ENCODE data around the gene CALML5. TPM values are rescaled to one million over a fixed set of nuclear protein-coding genes. Genes with fewer than 3 reads are reported as not detected.
A peak's percentile ranks its signal among the peaks of the same experiment; 100 is the strongest.

Gene CALML5
- total RNA-seq, 1 donor from 2014 or later, result not detected

DNA sequence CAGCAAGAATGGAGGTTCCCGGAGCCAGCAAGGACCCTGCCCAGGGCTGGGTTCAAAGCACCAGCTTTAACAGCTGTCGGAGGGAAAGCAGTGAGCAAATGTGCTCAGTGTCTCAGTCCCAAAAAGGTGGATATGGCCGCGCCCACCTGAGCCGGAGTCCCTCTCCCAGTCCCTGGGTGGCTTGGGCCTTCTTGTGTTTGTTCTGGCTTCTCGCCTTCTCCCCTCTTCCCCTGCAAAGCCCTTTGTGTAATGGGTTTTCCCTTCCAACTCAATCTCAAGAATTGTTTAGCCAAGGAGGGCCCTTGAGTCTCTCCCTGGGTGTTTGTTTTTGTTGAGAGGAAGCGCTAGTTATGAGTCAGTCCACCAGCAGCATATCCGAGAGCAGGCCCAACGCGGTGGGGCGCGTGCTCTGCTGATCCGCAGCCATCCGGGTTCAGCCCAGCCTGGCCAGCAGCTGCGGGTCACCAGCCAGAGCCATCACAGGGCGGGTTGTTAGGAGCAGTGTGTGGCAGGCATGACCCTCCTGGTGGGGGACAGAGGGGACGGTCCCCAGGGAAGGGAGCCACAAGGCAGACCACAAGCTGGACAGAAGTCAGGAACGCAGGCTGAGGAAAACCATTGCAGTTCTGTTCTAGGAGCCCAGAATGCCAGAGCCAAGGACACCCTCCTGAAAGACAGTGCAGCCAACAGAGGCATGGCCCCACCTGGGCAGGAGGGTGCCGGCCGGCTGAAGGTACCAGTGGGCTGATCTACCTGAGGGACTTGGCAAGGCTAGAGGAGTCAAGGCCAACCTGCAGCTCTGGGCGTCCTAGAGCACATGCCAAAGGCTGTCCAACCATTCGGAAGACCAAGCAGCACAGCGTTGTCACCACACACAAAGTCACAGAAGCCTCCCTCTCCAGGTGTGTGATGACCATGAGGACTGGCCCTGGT, 46.7 kb upstream of the CALML5 start:
- H3K27me3 Mint-ChIP-seq (ENCODE audit: unreplicated experiment), result no peaks in the 10 kb centered on the region
- TF ChIP-seq, protein P1, sequence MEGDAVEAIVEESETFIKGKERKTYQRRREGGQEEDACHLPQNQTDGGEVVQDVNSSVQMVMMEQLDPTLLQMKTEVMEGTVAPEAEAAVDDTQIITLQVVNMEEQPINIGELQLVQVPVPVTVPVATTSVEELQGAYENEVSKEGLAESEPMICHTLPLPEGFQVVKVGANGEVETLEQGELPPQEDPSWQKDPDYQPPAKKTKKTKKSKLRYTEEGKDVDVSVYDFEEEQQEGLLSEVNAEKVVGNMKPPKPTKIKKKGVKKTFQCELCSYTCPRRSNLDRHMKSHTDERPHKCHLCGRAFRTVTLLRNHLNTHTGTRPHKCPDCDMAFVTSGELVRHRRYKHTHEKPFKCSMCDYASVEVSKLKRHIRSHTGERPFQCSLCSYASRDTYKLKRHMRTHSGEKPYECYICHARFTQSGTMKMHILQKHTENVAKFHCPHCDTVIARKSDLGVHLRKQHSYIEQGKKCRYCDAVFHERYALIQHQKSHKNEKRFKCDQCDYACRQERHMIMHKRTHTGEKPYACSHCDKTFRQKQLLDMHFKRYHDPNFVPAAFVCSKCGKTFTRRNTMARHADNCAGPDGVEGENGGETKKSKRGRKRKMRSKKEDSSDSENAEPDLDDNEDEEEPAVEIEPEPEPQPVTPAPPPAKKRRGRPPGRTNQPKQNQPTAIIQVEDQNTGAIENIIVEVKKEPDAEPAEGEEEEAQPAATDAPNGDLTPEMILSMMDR (IDR thresholded peaks at IDR 0.05), result no peak
- H3K36me3 Mint-ChIP-seq (ENCODE audit: unreplicated experiment), result peaks cover 2% of the 10 kb centered on the region
- H3K9me3 Mint-ChIP-seq (ENCODE audit: unreplicated experiment), result peaks cover 10% of the 10 kb centered on the region
- H3K27ac Mint-ChIP-seq (ENCODE audit: unreplicated experiment), result peak overlapping the region; percentile 67
- peaks cover 10% of the 10 kb centered on the region for H3K4me1 Mint-ChIP-seq (ENCODE audit: unreplicated experiment)
- DNase-seq (ENCODE audit: extremely low spot score, unreplicated experiment), result no peak
- H3K4me3 Mint-ChIP-seq (ENCODE audit: unreplicated experiment), result no peak overlapping the region

DNA sequence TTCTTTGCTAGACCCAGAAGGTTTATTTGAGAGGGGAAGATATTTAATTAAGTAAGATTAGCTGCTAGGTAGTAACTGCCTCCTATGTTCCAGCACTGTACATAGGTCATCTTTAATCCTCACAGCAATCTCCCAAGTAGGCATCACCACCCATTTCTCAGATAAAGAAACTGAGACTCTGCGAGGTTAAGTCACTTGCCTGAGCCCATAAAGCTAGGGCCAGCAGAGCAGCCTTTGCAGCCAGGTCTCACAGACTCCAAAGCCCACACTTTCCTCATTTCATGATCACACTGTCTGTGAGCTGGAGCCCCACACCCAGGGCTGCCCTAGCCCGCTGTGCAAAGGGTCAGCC, 46.0 kb upstream of the CALML5 start:
- Mint-ChIP-seq H3K27me3 (ENCODE audit: unreplicated experiment) (no peaks in the 10 kb centered on the region), H3K4me3 (ENCODE audit: unreplicated experiment) (no peak overlapping the region), H3K9me3 (ENCODE audit: unreplicated experiment) (peaks cover 10% of the 10 kb centered on the region), H3K27ac (ENCODE audit: unreplicated experiment) (peak overlapping the region; percentile 67), H3K4me1 (ENCODE audit: unreplicated experiment) (peaks cover 10% of the 10 kb centered on the region), H3K36me3 (ENCODE audit: unreplicated experiment) (peaks cover 2% of the 10 kb centered on the region)
- no peak for DNase-seq (ENCODE audit: extremely low spot score, unreplicated experiment)
- TF ChIP-seq, protein P1 (IDR thresholded peaks at IDR 0.05), result no peak

DNA sequence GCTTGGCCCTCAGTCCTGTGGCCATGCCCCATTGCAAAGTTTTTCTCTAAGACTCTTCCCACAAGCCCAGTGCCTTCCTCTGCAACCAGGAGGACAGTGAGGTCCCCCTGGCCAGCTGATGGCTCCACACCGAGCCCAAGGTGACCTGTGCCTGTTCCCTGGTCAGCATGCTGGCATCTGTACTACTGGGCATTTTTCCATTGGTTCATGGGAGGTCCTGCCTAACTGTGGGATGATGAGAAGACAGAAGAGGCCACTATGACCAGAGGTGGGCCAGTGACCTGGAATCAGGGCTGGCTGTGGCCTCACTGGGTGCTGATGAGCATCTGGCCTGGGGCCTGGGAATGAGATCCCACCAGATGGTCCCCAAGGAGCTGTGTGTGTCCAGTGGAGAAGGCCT, 45.6 kb upstream of the CALML5 start:
- Mint-ChIP-seq H3K4me3 (ENCODE audit: unreplicated experiment) (no peak overlapping the region), H3K27ac (ENCODE audit: unreplicated experiment) (no peak overlapping the region), H3K9me3 (ENCODE audit: unreplicated experiment) (peaks cover 10% of the 10 kb centered on the region), H3K36me3 (ENCODE audit: unreplicated experiment) (peaks cover 2% of the 10 kb centered on the region), H3K27me3 (ENCODE audit: unreplicated experiment) (no peaks in the 10 kb centered on the region), H3K4me1 (ENCODE audit: unreplicated experiment) (peaks cover 10% of the 10 kb centered on the region)
- TF ChIP-seq, protein P1 (IDR thresholded peaks at IDR 0.05), result no peak
- DNase-seq (ENCODE audit: extremely low spot score, unreplicated experiment), result no peak

DNA sequence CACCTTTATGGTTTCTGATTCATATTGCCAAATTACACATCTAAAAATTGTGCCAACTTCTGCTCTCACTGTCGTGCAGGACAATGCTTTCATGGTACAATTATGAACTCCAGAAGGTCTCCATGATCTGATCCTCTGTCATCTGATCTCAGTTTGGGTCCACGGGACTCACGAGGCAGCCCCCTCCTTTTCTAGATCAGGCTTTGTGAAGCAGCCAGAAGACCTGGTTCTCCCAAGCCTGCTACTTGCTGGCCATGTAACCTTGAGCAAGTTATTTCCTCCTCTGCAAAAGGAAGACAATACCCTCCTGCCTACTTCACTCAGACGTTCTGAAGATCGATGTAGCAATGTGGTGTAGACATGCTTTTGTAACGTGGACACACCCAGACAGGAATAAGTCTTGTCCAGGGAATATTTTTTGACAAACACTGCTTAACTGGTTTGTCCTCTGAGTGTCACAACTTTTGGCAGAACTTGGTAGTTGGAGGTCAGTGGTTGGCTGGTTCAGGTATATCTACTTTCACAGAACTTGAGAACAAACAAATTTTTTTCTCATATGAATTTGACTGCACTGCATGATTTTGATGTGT, 44.9 kb upstream of the CALML5 start:
- Mint-ChIP-seq H3K36me3 (ENCODE audit: unreplicated experiment) (peaks cover 2% of the 10 kb centered on the region), H3K27ac (ENCODE audit: unreplicated experiment) (no peak overlapping the region), H3K27me3 (ENCODE audit: unreplicated experiment) (no peaks in the 10 kb centered on the region), H3K9me3 (ENCODE audit: unreplicated experiment) (peaks cover 10% of the 10 kb centered on the region), H3K4me3 (ENCODE audit: unreplicated experiment) (no peak overlapping the region), H3K4me1 (ENCODE audit: unreplicated experiment) (peaks cover 10% of the 10 kb centered on the region)
- no peak for DNase-seq (ENCODE audit: extremely low spot score, unreplicated experiment)
- TF ChIP-seq, protein P1 (IDR thresholded peaks at IDR 0.05), result no peak

DNA sequence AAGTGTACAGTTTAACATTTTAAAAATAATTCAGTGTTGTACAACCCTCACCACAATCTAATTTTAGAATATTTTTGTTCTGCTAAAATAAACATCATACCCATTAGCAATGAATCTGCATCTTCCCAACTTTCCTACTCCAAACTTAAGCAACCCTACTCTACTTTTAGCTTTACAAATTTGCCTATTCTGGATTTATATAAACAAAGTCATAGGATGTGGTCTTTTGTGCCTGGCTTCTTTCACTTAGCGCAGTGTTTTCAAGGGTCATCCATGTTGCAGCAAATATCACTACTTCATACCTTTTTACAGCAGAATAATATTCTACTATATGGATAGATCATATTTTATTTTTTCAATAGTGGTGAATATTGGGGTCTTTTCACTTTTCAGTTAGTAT, 44.3 kb upstream of the CALML5 start:
- Mint-ChIP-seq H3K9me3 (ENCODE audit: unreplicated experiment) (peaks cover 10% of the 10 kb centered on the region), H3K27ac (ENCODE audit: unreplicated experiment) (no peak overlapping the region), H3K27me3 (ENCODE audit: unreplicated experiment) (no peaks in the 10 kb centered on the region), H3K4me3 (ENCODE audit: unreplicated experiment) (no peak overlapping the region), H3K36me3 (ENCODE audit: unreplicated experiment) (peaks cover 2% of the 10 kb centered on the region), H3K4me1 (ENCODE audit: unreplicated experiment) (peaks cover 14% of the 10 kb centered on the region)
- DNase-seq (ENCODE audit: extremely low spot score, unreplicated experiment), result no peak
- TF ChIP-seq, protein P1 (IDR thresholded peaks at IDR 0.05), result no peak

Measured in osteocyte (in vitro differentiated cells).